HCT116 (cell line): ENCODE measurements around the gene AURKAIP1. TPM values are rescaled to one million over a fixed set of nuclear protein-coding genes. Genes with fewer than 3 reads are reported as not detected.

Experiments
- ATAC-seq: fragments of 200-7000 bp; cut with Tn5 transposase; 2 replicates; pipeline ENCODE4 v1.9.1; 2020; ENCODE audit warnings: mild to moderate bottlenecking, moderate library complexity
- BruUV-seq: library from RNA; stranded (reverse); fragments of 400-500 nt; replicated peaks from 2 replicates; lab custom pipeline; 2021; lab: Mats Ljungman, UMichigan
- CTCF ChIA-PET: fragments of 300-600 bp; sonication (Branson Sonifier 250); formaldehyde crosslinking; loops from one replicate; lab custom pipeline; 2021; ENCODE audit warnings: antibody characterized with exemption; lab: Charles Lee
- POLR2A ChIA-PET: fragments of 300-600, 350-600 bp; sonication (Branson Sonifier 250); formaldehyde crosslinking; loops from one replicate; lab custom pipeline; 2021; ENCODE audit warnings: antibody characterized with exemption; lab: Charles Lee
- RAD21 ChIA-PET, 2 experiments: fragments of 300-600 bp; sonication (Branson Sonifier 250); formaldehyde crosslinking; loops; one replicate each; lab custom pipeline; 2023; ENCODE audit warnings: low total read pairs in 2 of 2; ENCODE audit not compliant: uncharacterized antibody in 2 of 2, unreplicated experiment in 2 of 2, low non-redundant PET in 1 of 2; lab: Charles Lee
- DNase-seq: peaks from one replicate; pipeline ENCODE4 v3.0.0-alpha.2; 2010; ENCODE audit warnings: low read depth, low spot score
- H2AFZ ChIP-seq: fragments of 200-600 bp; shearing (Covaris generic), sonication (generic); 2 replicates; pipeline ENCODE4 v1.6.1; 2017; ENCODE audit warnings: low read depth, mixed run types, mixed read lengths, antibody characterized with exemption, low read length; ENCODE audit not compliant: poor library complexity, severe bottlenecking
- H3K27ac ChIP-seq: 2 replicates; pipeline ENCODE4 v1.5.1; 2012; ENCODE audit warnings: low read depth, low read length
- H3K27me3 ChIP-seq: fragments of 200-600 bp; sonication (generic); 2 replicates; pipeline ENCODE4 v1.6.1; 2016; ENCODE audit warnings: mixed run types, low read length, mixed read lengths; ENCODE audit not compliant: insufficient read depth
- H3K36me3 ChIP-seq, 2 experiments: fragments of 200-500 bp in 1 of 2; fragments of 200-600 bp in 1 of 2; sonication (Bioruptor generic) in 1 of 2; sonication (generic) in 1 of 2; 2 replicates each; pipeline versions ENCODE4 v1.5.1 to v1.6.1; 2014 to 2016; ENCODE audit warnings: low read length in 2 of 2, inconsistent platforms in 1 of 2, mixed read lengths in 1 of 2, mixed run types in 1 of 2; ENCODE audit not compliant: insufficient read depth in 2 of 2, control insufficient read depth in 1 of 2
- H3K4me1 ChIP-seq, 2 experiments: fragments of 200-600 bp in 1 of 2; sonication (generic) in 1 of 2; 2 replicates each; pipeline versions ENCODE4 v1.5.1 to v1.6.1; 2012 to 2017; ENCODE audit warnings: low read length in 2 of 2, inconsistent platforms in 1 of 2, mild to moderate bottlenecking in 1 of 2, mixed read lengths in 1 of 2, mixed run types in 1 of 2, moderate library complexity in 1 of 2; ENCODE audit not compliant: insufficient read depth in 2 of 2, control insufficient read depth in 1 of 2
- H3K4me2 ChIP-seq: fragments of 200-600 bp; sonication (generic); 2 replicates; pipeline ENCODE4 v1.6.1; 2017; ENCODE audit warnings: mixed run types, low read length, mixed read lengths
- H3K4me3 ChIP-seq, 2 experiments: fragments of 200-600 bp in 1 of 2; sonication (generic) in 1 of 2; replicated peaks in 1 of 2; 2 replicates each; pipeline ENCODE4 v1.5.1; 2011 to 2016; ENCODE audit warnings: low read length in 2 of 2, control low read depth in 1 of 2, low read depth in 1 of 2, mild to moderate bottlenecking in 1 of 2, mixed read lengths in 1 of 2, mixed run types in 1 of 2
- H3K79me2 ChIP-seq: fragments of 200-600 bp; sonication (generic); 2 replicates; pipeline ENCODE4 v1.6.1; 2017; ENCODE audit warnings: mild to moderate bottlenecking, mixed run types, low read length, moderate library complexity, mixed read lengths; ENCODE audit not compliant: insufficient read depth
- H3K9ac ChIP-seq: fragments of 200-600 bp; sonication (generic); 2 replicates; pipeline ENCODE4 v1.6.1; 2016; ENCODE audit warnings: low read length, mixed read lengths
- H3K9me2 ChIP-seq: fragments of 200-600 bp; sonication (generic), shearing (Covaris generic); 2 replicates; pipeline ENCODE4 v1.6.1; 2017; ENCODE audit warnings: mixed run types, mild to moderate bottlenecking, moderate library complexity; ENCODE audit not compliant: insufficient read depth
- H3K9me3 ChIP-seq, 2 experiments: fragments of 200-500 bp in 1 of 2; fragments of 200-600 bp in 1 of 2; sonication (Bioruptor generic) in 1 of 2; sonication (generic) in 1 of 2; 2 replicates each; pipeline ENCODE4 v1.6.1; 2014 to 2017; ENCODE audit warnings: low read length in 2 of 2, mixed read lengths in 2 of 2, inconsistent platforms in 1 of 2, low read depth in 1 of 2, mild to moderate bottlenecking in 1 of 2, mixed run types in 1 of 2, moderate library complexity in 1 of 2; ENCODE audit not compliant: control insufficient read depth in 1 of 2, insufficient read depth in 1 of 2
- H4K20me1 ChIP-seq: fragments of 200-600 bp; sonication (generic), shearing (Covaris generic); 2 replicates; pipeline ENCODE4 v1.6.1; 2017; ENCODE audit warnings: mixed run types, mild to moderate bottlenecking, moderate library complexity; ENCODE audit not compliant: insufficient read depth
- CEBPB ChIP-seq: IDR thresholded peaks from 2 replicates; pipeline ENCODE4 v1.6.1; 2012; ENCODE audit warnings: low read depth
- EGR1 ChIP-seq: IDR thresholded peaks from 2 replicates; pipeline ENCODE4 v1.6.1; 2012; ENCODE audit warnings: low read depth
- ELF1 ChIP-seq: IDR thresholded peaks from 2 replicates; pipeline ENCODE4 v1.6.1; 2012; ENCODE audit warnings: low read depth, borderline replicate concordance
- EZH2phosphoT487 ChIP-seq: fragments of 200-600 bp; IDR thresholded peaks from 2 replicates; pipeline ENCODE4 v1.6.1; 2018; ENCODE audit warnings: antibody characterized with exemption, borderline replicate concordance
- FOSL1 ChIP-seq: IDR thresholded peaks from 2 replicates; pipeline ENCODE4 v1.6.1; 2012; ENCODE audit warnings: low read depth
- JUND ChIP-seq: IDR thresholded peaks from 2 replicates; pipeline ENCODE4 v1.6.1; 2012
- SIN3A ChIP-seq: IDR thresholded peaks from 2 replicates; pipeline ENCODE4 v1.6.1; 2012; ENCODE audit warnings: low read depth
- SP1 ChIP-seq: IDR thresholded peaks from 2 replicates; pipeline ENCODE4 v1.6.1; 2012; ENCODE audit warnings: low read depth
- SRF ChIP-seq: IDR thresholded peaks from 2 replicates; pipeline ENCODE4 v1.6.1; 2012; ENCODE audit warnings: low read depth
- TCF7L2 ChIP-seq: IDR thresholded peaks from 2 replicates; pipeline ENCODE4 v1.7.0; 2011; ENCODE audit warnings: borderline replicate concordance, inconsistent platforms; ENCODE audit not compliant: insufficient read depth, insufficient read length; ENCODE audit errors: extremely low read depth
- YY1 ChIP-seq: IDR thresholded peaks from 2 replicates; pipeline ENCODE4 v1.6.1; 2011; ENCODE audit warnings: low read length, low read depth, moderate library complexity, mild to moderate bottlenecking; ENCODE audit not compliant: insufficient replicate concordance; ENCODE audit errors: extremely low read depth
- ZFX ChIP-seq: fragments of 450-650 bp; IDR thresholded peaks from 2 replicates; pipeline ENCODE4 v1.6.1; 2017
- intact Hi-C: fragments of 100-400 bp; cut with micrococcal nuclease; formaldehyde crosslinking; loops from 2 replicates; pipeline ENCODE4 v1.10.0; 2022
- total RNA-seq: library from RNA; stranded (reverse); gene quantifications from one replicate; pipeline ENCODE4 v1.2.1, GENCODE V29; 2021; ENCODE audit not compliant: unreplicated experiment

AURKAIP1 gene
- total RNA-seq, 1 experiment from 2014 or later, result 200 TPM

DNA sequence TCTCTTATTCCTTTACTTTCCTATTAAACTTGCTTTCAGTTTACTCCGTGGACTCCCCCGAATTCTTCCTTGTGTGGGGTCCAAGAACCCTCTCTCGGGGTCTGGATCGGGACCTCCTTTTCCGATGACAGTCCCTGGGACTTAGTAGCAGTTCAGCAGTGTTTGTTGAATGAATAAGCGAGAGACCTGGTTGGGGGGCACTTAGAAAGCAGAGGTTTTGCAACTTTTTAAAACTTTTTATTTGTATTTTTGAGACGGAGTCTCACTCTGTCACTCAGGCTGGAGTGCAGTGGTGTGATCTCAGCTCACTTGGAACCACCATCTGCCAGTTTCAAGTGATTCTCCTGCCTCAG lies 48.2 kb upstream of the AURKAIP1 start:
- no peak overlapping the region for H2AFZ ChIP-seq
- H4K20me1 ChIP-seq, result no peaks in the 10 kb centered on the region
- BruUV-seq, result no TSS peak
- intact Hi-C loops, result no loop called here
- CTCF ChIA-PET, result no interaction called here
- H3K9me2 ChIP-seq, result no peaks in the 10 kb centered on the region
- peak overlapping the region; percentile 50 for H3K4me2 ChIP-seq
- H3K9me3 ChIP-seq, result no peaks in the 10 kb centered on the region
- TF ChIP-seq SP1, result no peak
- TF ChIP-seq JUND, result no peak
- TF ChIP-seq YY1, result no peak
- no peak for TF ChIP-seq FOSL1
- no peak for TF ChIP-seq SIN3A
- TF ChIP-seq ELF1, result no peak
- TF ChIP-seq CEBPB, result no peak
- no peak for TF ChIP-seq EZH2phosphoT487
- H3K27me3 ChIP-seq, result no peaks in the 10 kb centered on the region
- no peaks in the 10 kb centered on the region for H3K36me3 ChIP-seq
- POLR2A ChIA-PET, result interaction anchor here (0.9 to 1.3 kb wide), 2 partner anchors 11 to 16 kb away, joined by 3 read pairs; partner anchors contain the start of gene MRPL20
- ATAC-seq (no peak), DNase-seq (no peak)
- no peaks in the 10 kb centered on the region for H3K79me2 ChIP-seq
- peaks cover 21 to 43% of the 10 kb centered on the region in 2 experiments for H3K4me1 ChIP-seq
- H3K27ac ChIP-seq, result 0 out of 2 replicates have a peak overlapping the region, but pooled peaks have one; percentile 40
- no peak overlapping the region for H3K4me3 ChIP-seq
- no peak overlapping the region for H3K9ac ChIP-seq
- RAD21 ChIA-PET, result no interaction called here

- H3K4me3 ChIP-seq, result no peak overlapping the region; a peak in 1 of 4 replicates
- RAD21 ChIA-PET, result interaction anchor here in 1 of 2 experiments (0.7 kb wide), 1 partner anchor 12 kb away, joined by 6 read pairs; no protein-coding TSS in a partner anchor
- peak overlapping the region; percentile 50 for H3K4me2 ChIP-seq
- no peak overlapping the region for H2AFZ ChIP-seq
- H3K4me1 ChIP-seq, result peaks cover 21 to 43% of the 10 kb centered on the region in 2 experiments
- TF ChIP-seq YY1, result peak; percentile 79
- no peak for TF ChIP-seq SIN3A
- no peak for TF ChIP-seq EZH2phosphoT487
- no peak for TF ChIP-seq SRF
- no peak; the same call in 1 of the 2 replicates for TF ChIP-seq JUND
- no peak for TF ChIP-seq EGR1
- TF ChIP-seq TCF7L2, result peak; percentile 21
- TF ChIP-seq ZFX, result no peak
- H3K79me2 ChIP-seq, result no peaks in the 10 kb centered on the region
- no TSS peak for BruUV-seq
- POLR2A ChIA-PET, result no interaction called here
- intact Hi-C loops, result no loop called here
- H4K20me1 ChIP-seq, result no peaks in the 10 kb centered on the region
- no peaks in the 10 kb centered on the region for H3K9me2 ChIP-seq
- H3K27me3 ChIP-seq, result no peaks in the 10 kb centered on the region
- H3K9me3 ChIP-seq, result no peaks in the 10 kb centered on the region
- H3K9ac ChIP-seq, result peak overlapping the region; percentile 26
- H3K36me3 ChIP-seq, result no peaks in the 10 kb centered on the region
- ATAC-seq, result peak; percentile 67
- no peak for DNase-seq
- H3K27ac ChIP-seq, result peak overlapping the region; percentile 40; the same call in 1 of the 2 replicates
- CTCF ChIA-PET, result no interaction called here
These were observed 47.6 kb upstream of the AURKAIP1 start for GRCh38 chr1:1422465-1423244.
